22Rv1 (cell line): Measurements from ENCODE around the gene ZEB2.

Experiments used
- ZFX ChIP-seq: fragments of 450-650 bp; IDR thresholded peaks from 2 replicates; pipeline ENCODE4 v1.6.1; 2017; ENCODE audit warnings: antibody characterized with exemption, borderline replicate concordance
- TF ChIP-seq, protein P1 (sequence below): fragments of 450-650 bp; IDR thresholded peaks from 2 replicates; pipeline ENCODE4 v1.5.1; 2017; ENCODE audit warnings: mild to moderate bottlenecking

GRCh38 chr2:144460727-144461307 lies 59.1 kb downstream of the ZEB2 start:
- TF ChIP-seq, protein P1, sequence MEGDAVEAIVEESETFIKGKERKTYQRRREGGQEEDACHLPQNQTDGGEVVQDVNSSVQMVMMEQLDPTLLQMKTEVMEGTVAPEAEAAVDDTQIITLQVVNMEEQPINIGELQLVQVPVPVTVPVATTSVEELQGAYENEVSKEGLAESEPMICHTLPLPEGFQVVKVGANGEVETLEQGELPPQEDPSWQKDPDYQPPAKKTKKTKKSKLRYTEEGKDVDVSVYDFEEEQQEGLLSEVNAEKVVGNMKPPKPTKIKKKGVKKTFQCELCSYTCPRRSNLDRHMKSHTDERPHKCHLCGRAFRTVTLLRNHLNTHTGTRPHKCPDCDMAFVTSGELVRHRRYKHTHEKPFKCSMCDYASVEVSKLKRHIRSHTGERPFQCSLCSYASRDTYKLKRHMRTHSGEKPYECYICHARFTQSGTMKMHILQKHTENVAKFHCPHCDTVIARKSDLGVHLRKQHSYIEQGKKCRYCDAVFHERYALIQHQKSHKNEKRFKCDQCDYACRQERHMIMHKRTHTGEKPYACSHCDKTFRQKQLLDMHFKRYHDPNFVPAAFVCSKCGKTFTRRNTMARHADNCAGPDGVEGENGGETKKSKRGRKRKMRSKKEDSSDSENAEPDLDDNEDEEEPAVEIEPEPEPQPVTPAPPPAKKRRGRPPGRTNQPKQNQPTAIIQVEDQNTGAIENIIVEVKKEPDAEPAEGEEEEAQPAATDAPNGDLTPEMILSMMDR, result no peak
- TF ChIP-seq ZFX, result no peak
